Omental fat pad (tissue), 4 donors: Measurements from ENCODE around the gene NRCAM. TPM values are rescaled to one million over a fixed set of nuclear protein-coding genes. Genes with fewer than 3 reads are reported as not detected.

ENCODE experiments used
- ATAC-seq: fragments of 150-250 bp; one replicate; pipeline ENCODE4 v1.9.1; 2016; ENCODE audit warnings: mild to moderate bottlenecking, moderate library complexity; ENCODE audit not compliant: low FRiP score
- DNase-seq: peaks from one replicate; pipeline ENCODE4 v3.0.0-alpha.2; 2019; ENCODE audit warnings: low spot score
- total RNA-seq, 4 donors: library from RNA; depleted of rRNA; stranded (reverse); fragments of >200 nt; gene quantifications; one replicate each; pipeline ENCODE4 v1.1.0, GENCODE V29; 2016
- TF ChIP-seq, protein P1 (sequence below), 3 donors: fragments of 450-650 bp; IDR thresholded peaks; one replicate each; pipeline ENCODE4 v1.5.1; 2016 to 2017; ENCODE audit warnings: antibody characterized with exemption in 3 of 3, mild to moderate bottlenecking in 3 of 3, moderate library complexity in 2 of 3

NRCAM gene
- total RNA-seq, 4 donors from 2014 or later = 1.9 to 6.5 (median 4.6) TPM

DNA sequence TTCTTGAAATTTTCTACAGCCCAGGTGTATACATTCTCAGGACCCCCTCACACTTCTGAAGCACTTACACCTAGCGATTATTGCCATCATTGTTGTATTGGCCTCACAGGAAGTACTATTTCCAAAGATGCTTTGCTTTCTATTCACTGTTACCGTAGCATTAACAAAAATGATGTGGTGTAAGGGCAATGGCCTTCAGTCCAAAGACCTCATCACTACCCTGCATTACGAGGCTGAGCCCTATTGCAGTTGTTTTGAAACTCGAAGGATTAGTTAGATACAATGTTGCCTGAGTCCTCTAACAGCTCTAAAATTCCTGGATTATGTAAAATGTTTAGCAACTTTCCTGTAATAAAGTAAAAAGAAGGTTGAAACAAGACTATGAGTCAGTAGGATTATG lies 2.9 kb downstream of the NRCAM start:
- ATAC-seq = no peak
- DNase-seq = no peak
- TF ChIP-seq, protein P1, sequence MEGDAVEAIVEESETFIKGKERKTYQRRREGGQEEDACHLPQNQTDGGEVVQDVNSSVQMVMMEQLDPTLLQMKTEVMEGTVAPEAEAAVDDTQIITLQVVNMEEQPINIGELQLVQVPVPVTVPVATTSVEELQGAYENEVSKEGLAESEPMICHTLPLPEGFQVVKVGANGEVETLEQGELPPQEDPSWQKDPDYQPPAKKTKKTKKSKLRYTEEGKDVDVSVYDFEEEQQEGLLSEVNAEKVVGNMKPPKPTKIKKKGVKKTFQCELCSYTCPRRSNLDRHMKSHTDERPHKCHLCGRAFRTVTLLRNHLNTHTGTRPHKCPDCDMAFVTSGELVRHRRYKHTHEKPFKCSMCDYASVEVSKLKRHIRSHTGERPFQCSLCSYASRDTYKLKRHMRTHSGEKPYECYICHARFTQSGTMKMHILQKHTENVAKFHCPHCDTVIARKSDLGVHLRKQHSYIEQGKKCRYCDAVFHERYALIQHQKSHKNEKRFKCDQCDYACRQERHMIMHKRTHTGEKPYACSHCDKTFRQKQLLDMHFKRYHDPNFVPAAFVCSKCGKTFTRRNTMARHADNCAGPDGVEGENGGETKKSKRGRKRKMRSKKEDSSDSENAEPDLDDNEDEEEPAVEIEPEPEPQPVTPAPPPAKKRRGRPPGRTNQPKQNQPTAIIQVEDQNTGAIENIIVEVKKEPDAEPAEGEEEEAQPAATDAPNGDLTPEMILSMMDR (IDR thresholded peaks at IDR 0.05) = no peak

DNA sequence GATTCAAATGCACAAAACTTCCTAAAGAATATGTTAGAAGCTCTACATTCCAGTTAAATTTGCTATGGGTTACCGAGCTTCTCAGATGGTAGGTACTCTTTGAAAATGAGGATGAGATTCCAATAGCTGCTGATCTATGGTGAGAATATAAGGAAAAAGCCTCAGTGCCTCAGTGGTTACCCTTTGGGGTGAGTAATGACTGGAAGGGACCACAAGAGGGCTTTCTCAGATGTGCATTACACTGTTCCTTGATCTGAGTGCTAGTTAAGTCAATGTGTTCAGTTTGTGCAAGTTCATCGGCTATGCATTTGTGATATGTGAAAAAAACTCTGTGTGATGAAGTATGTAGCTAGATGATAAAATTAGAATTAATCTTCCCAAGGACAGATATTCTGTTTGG lies 3.5 kb downstream of the NRCAM start:
- no peak for DNase-seq
- ATAC-seq = no peak
- TF ChIP-seq, protein P1 (IDR thresholded peaks at IDR 0.05) = no peak

DNA sequence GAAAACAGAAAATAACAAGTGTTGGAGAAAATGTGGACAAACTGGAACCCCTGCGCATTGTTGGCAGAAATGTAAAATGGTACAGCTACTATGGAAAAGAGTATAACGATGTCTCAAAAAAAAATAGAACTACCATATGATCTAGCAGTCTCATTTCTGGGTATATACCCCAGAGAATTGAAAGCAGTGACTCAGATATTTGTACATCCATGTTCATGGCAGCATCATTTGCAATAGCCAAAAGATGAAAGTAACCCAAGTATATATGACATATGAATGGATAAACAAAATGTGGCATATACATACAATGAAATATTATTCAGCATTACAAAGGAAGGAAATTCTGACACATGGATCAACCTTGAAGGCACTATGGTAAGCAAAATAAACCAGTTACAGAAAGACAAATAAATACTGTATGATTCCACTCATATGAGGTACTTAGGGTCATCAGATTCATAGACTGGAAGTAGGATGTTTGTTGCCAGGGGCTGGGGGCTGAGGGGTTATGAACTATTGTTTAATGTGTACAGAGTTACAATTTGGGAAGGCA lies 4.9 kb downstream of the NRCAM start:
- ATAC-seq = no peak
- TF ChIP-seq, protein P1 (IDR thresholded peaks at IDR 0.05) = no peak
- no peak for DNase-seq

DNA sequence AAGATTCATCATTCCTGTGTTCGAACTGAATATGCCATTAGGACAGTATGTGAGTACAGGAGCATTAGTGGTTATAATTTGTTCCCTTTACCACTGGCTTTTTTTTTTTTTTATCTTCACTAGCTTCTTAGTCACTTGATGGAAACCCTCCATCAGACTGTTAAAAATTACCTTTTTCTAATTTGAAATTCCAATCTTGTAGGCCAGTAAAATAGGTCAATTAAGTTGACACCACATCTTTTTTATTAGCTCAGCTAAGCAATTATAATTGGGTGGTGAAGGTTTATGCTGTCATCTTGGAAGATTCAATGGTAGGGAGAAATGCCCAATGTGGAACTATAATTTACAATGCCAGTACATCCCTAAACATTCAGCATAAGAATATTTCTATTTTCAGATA lies 6.1 kb downstream of the NRCAM start:
- no peak for ATAC-seq
- no peak for DNase-seq
- TF ChIP-seq, protein P1 (IDR thresholded peaks at IDR 0.05) = no peak

DNA sequence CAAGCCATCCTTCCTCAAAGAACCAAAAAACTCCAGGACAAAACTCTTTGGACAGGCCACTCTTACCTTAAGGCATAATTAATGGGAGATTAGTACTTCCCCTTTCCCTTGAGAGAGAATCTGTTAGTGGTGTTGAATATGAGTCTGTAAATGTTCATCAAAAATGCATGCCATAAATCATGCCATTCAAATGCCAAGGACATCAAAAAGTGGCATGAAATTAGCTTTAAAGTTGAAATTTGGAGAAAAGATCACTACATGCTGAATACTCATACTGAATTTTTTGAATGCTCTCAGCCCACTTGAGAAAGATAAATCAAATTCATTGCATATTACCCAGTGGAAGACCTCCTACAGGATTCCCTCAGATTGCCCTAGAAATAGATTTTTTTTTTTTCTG lies 6.7 kb downstream of the NRCAM start:
- TF ChIP-seq, protein P1 (IDR thresholded peaks at IDR 0.05) = no peak
- no peak for ATAC-seq

DNA sequence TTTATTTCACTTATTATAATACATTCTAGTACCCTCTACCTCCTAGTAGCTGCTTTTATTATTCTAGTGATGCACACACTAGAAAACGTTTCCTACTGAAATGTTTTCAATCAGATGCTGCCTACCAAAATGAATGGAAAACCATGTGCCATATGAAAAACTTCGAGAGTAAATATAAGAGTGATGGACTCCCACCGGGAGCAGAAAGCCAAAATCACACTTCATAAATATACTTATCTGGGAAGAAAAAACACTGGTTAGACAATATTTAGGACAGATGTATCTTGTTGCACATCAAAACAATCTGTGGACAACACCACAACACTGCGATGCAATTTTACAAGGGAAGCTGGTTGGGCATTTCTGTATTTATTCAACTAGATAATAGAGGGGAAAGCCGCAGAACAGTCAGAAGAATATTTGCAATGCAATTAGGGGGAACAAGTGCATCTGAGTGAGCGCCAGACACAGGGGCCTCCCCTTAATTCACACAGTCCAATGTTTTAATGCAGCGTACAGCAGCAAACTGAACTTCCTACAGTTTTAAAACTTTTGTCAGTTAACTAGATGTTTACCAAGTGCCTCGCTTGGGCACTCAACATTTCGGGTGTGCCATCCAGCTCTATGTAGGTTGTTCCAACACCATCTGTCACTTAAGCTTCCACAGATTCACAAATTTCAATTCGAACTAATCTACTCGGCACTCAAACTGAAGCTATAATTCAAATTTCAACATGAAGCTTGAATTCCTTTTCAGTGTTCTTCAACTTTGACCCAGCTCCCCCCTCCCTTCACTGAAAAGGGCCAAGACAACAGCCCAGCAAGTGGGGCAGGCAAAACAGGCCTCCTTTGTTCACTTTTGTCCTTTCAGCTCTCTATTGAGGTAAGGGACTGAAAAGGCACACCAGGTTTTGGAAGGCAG lies 7.4 kb downstream of the NRCAM start:
- TF ChIP-seq, protein P1 (IDR thresholded peaks at IDR 0.05) = no peak
- DNase-seq = no peak
- no peak for ATAC-seq

More for the DNA sequence above, 6.7 kb downstream of the NRCAM start:
- no peak for DNase-seq
